ENCODE results near the gene FAM209B.
"Not testable (repeated sequence)": the region's sequence is repeated elsewhere in the genome, so short reads cannot be mapped to it uniquely, and the experiment has no call there.

Gene FAM209B

GRCh38 chr20:56540415-56540814 is 7.4 kb downstream of the FAM209B start:
- no peaks in the 10 kb centered on the region for H3K36me3 ChIP-seq (ENCODE audit: insufficient read depth, low read length)
- WGBS, result 93% methylated on average over 6 of the region's 6 CpGs
- no peak overlapping the region for H3K4me3 ChIP-seq (ENCODE audit: low read length)
- no peak overlapping the region for H3K9ac ChIP-seq (ENCODE audit: low read depth, low read length)
- H3K27ac ChIP-seq (ENCODE audit: low read depth, low read length), result no peak overlapping the region
- H3K4me1 ChIP-seq (ENCODE audit: insufficient read depth, low read length), result no peaks in the 10 kb centered on the region
- no peaks in the 10 kb centered on the region for H3K27me3 ChIP-seq (ENCODE audit: insufficient read depth, low read length)
- no peaks in the 10 kb centered on the region for H3K9me3 ChIP-seq (ENCODE audit: insufficient read depth, low read depth, low read length)

GRCh38 chr20:56542489-56543030 is 9.5 kb downstream of the FAM209B start:
- H3K36me3 ChIP-seq (ENCODE audit: insufficient read depth, low read length), result no peaks in the 10 kb centered on the region
- H3K9me3 ChIP-seq (ENCODE audit: insufficient read depth, low read depth, low read length), result no peaks in the 10 kb centered on the region
- 91% methylated on average over 7 of the region's 9 CpGs for WGBS
- H3K27ac ChIP-seq (ENCODE audit: low read depth, low read length), result no peak overlapping the region
- no peak overlapping the region for H3K9ac ChIP-seq (ENCODE audit: low read depth, low read length)
- no peaks in the 10 kb centered on the region for H3K4me1 ChIP-seq (ENCODE audit: insufficient read depth, low read length)
- no peak overlapping the region for H3K4me3 ChIP-seq (ENCODE audit: low read length)
- no peaks in the 10 kb centered on the region for H3K27me3 ChIP-seq (ENCODE audit: insufficient read depth, low read length)

- Histone ChIP-seq H3K4me3 (ENCODE audit: low read length) (no peak overlapping the region), H3K9me3 (ENCODE audit: insufficient read depth, low read depth, low read length) (no peaks in the 10 kb centered on the region), H3K9ac (ENCODE audit: low read depth, low read length) (no peak overlapping the region), H3K4me1 (ENCODE audit: insufficient read depth, low read length) (0 out of 2 replicates have a peak, but pooled peaks cover 4% of the 10 kb centered on the region), H3K27me3 (ENCODE audit: insufficient read depth, low read length) (no peaks in the 10 kb centered on the region), H3K36me3 (ENCODE audit: insufficient read depth, low read length) (no peaks in the 10 kb centered on the region), H3K27ac (ENCODE audit: low read depth, low read length) (no peak overlapping the region)
- 93% methylated on average over 7 of the region's 8 CpGs for WGBS
Observed at GRCh38 chr20:56551571-56551970, 18.5 kb downstream of the FAM209B start.

- Histone ChIP-seq H3K27ac (ENCODE audit: low read depth, low read length) (no peak overlapping the region), H3K36me3 (ENCODE audit: insufficient read depth, low read length) (no peaks in the 10 kb centered on the region), H3K4me3 (ENCODE audit: low read length) (no peak overlapping the region), H3K9me3 (ENCODE audit: insufficient read depth, low read depth, low read length) (no peaks in the 10 kb centered on the region), H3K27me3 (ENCODE audit: insufficient read depth, low read length) (no peaks in the 10 kb centered on the region), H3K4me1 (ENCODE audit: insufficient read depth, low read length) (0 out of 2 replicates have a peak, but pooled peaks cover 4% of the 10 kb centered on the region), H3K9ac (ENCODE audit: low read depth, low read length) (no peak overlapping the region)
- 83% methylated on average over 8 of the region's 8 CpGs for WGBS
Observed at GRCh38 chr20:56552911-56553629, 20.0 kb downstream of the FAM209B start.

GRCh38 chr20:56554869-56555268 is 21.8 kb downstream of the FAM209B start:
- Histone ChIP-seq H3K36me3 (ENCODE audit: insufficient read depth, low read length) (no peaks in the 10 kb centered on the region), H3K9me3 (ENCODE audit: insufficient read depth, low read depth, low read length) (no peaks in the 10 kb centered on the region), H3K4me3 (ENCODE audit: low read length) (no peak overlapping the region), H3K9ac (ENCODE audit: low read depth, low read length) (no peak overlapping the region), H3K27ac (ENCODE audit: low read depth, low read length) (no peak overlapping the region), H3K27me3 (ENCODE audit: insufficient read depth, low read length) (no peaks in the 10 kb centered on the region), H3K4me1 (ENCODE audit: insufficient read depth, low read length) (0 out of 2 replicates have a peak, but pooled peaks cover 4% of the 10 kb centered on the region)
- WGBS, result 61% methylated on average over 4 of the region's 4 CpGs

- WGBS, result 93% methylated on average over 5 of the region's 6 CpGs
Observed at GRCh38 chr20:56558968-56559367, 25.9 kb downstream of the FAM209B start.

GRCh38 chr20:56564526-56564925 is 31.5 kb downstream of the FAM209B start:
- not testable (repeated sequence) for H3K4me3 ChIP-seq (ENCODE audit: low read length); H3K27me3 ChIP-seq (ENCODE audit: insufficient read depth, low read length)
- 97% methylated on average over 6 of the region's 6 CpGs for WGBS

More at GRCh38 chr20:56558968-56559367, 25.9 kb downstream of the FAM209B start:
- no peaks in the 10 kb centered on the region for H3K9me3 ChIP-seq (ENCODE audit: insufficient read depth, low read depth, low read length)
- H3K36me3 ChIP-seq (ENCODE audit: insufficient read depth, low read length), result no peaks in the 10 kb centered on the region
- no peak overlapping the region for H3K4me3 ChIP-seq (ENCODE audit: low read length)
- no peaks in the 10 kb centered on the region for H3K27me3 ChIP-seq (ENCODE audit: insufficient read depth, low read length)
- no peak overlapping the region for H3K9ac ChIP-seq (ENCODE audit: low read depth, low read length)
- H3K27ac ChIP-seq (ENCODE audit: low read depth, low read length), result no peak overlapping the region
- 0 out of 2 replicates have a peak, but pooled peaks cover 4% of the 10 kb centered on the region for H3K4me1 ChIP-seq (ENCODE audit: insufficient read depth, low read length)

GRCh38 chr20:56565511-56565910 is 32.5 kb downstream of the FAM209B start:
- H3K36me3 ChIP-seq (ENCODE audit: insufficient read depth, low read length), result no peaks in the 10 kb centered on the region
- no peaks in the 10 kb centered on the region for H3K9me3 ChIP-seq (ENCODE audit: insufficient read depth, low read depth, low read length)
- 95% methylated on average over 4 of the region's 4 CpGs for WGBS
- H3K27ac ChIP-seq (ENCODE audit: low read depth, low read length), result no peak overlapping the region
- H3K9ac ChIP-seq (ENCODE audit: low read depth, low read length), result no peak overlapping the region
- no peaks in the 10 kb centered on the region for H3K27me3 ChIP-seq (ENCODE audit: insufficient read depth, low read length)
- H3K4me1 ChIP-seq (ENCODE audit: insufficient read depth, low read length), result peaks cover 6% of the 10 kb centered on the region
- H3K4me3 ChIP-seq (ENCODE audit: low read length), result no peak overlapping the region

More at GRCh38 chr20:56564526-56564925, 31.5 kb downstream of the FAM209B start:
- H3K9ac ChIP-seq (ENCODE audit: low read depth, low read length); H3K27ac ChIP-seq (ENCODE audit: low read depth, low read length); H3K4me1 ChIP-seq (ENCODE audit: insufficient read depth, low read length); H3K36me3 ChIP-seq (ENCODE audit: insufficient read depth, low read length); H3K9me3 ChIP-seq (ENCODE audit: insufficient read depth, low read depth, low read length): not testable (repeated sequence)

- no peaks in the 10 kb centered on the region for H3K36me3 ChIP-seq (ENCODE audit: insufficient read depth, low read length)
- H3K9ac ChIP-seq (ENCODE audit: low read depth, low read length), result no peak overlapping the region
- peaks cover 6% of the 10 kb centered on the region for H3K4me1 ChIP-seq (ENCODE audit: insufficient read depth, low read length)
- no peaks in the 10 kb centered on the region for H3K9me3 ChIP-seq (ENCODE audit: insufficient read depth, low read depth, low read length)
- WGBS, result 76% methylated on average over 3 of the region's 3 CpGs
- H3K4me3 ChIP-seq (ENCODE audit: low read length), result no peak overlapping the region
- H3K27ac ChIP-seq (ENCODE audit: low read depth, low read length), result no peak overlapping the region
- H3K27me3 ChIP-seq (ENCODE audit: insufficient read depth, low read length), result no peaks in the 10 kb centered on the region
Observed at GRCh38 chr20:56566621-56567020, 33.6 kb downstream of the FAM209B start.

- Histone ChIP-seq H3K9ac (ENCODE audit: low read depth, low read length) (no peak overlapping the region), H3K27me3 (ENCODE audit: insufficient read depth, low read length) (no peaks in the 10 kb centered on the region), H3K4me1 (ENCODE audit: insufficient read depth, low read length) (peaks cover 6% of the 10 kb centered on the region), H3K4me3 (ENCODE audit: low read length) (no peak overlapping the region), H3K27ac (ENCODE audit: low read depth, low read length) (no peak overlapping the region), H3K9me3 (ENCODE audit: insufficient read depth, low read depth, low read length) (no peaks in the 10 kb centered on the region), H3K36me3 (ENCODE audit: insufficient read depth, low read length) (no peaks in the 10 kb centered on the region)
- WGBS, result 0% methylated on average over 2 of the region's 2 CpGs
Observed at GRCh38 chr20:56570832-56571231, 37.8 kb downstream of the FAM209B start.

GRCh38 chr20:56572172-56572571 is 39.1 kb downstream of the FAM209B start:
- no peaks in the 10 kb centered on the region for H3K4me1 ChIP-seq (ENCODE audit: insufficient read depth, low read length)
- no peak overlapping the region for H3K4me3 ChIP-seq (ENCODE audit: low read length)
- H3K9me3 ChIP-seq (ENCODE audit: insufficient read depth, low read depth, low read length), result no peaks in the 10 kb centered on the region
- H3K36me3 ChIP-seq (ENCODE audit: insufficient read depth, low read length), result no peaks in the 10 kb centered on the region
- no peaks in the 10 kb centered on the region for H3K27me3 ChIP-seq (ENCODE audit: insufficient read depth, low read length)
- no peak overlapping the region for H3K9ac ChIP-seq (ENCODE audit: low read depth, low read length)
- WGBS, result 97% methylated on average over 4 of the region's 4 CpGs
- no peak overlapping the region for H3K27ac ChIP-seq (ENCODE audit: low read depth, low read length)

Measured in HUES64 (cell line).